ENCODE measurements around the gene VILL.

The VILL gene

GRCh38 chr3:38036286-38036685 is 45.7 kb downstream of the VILL start:
- Histone ChIP-seq H3K4me1 (ENCODE audit: control insufficient read depth in 1 of 2, insufficient read depth in 1 of 2, low read depth in 1 of 2, low read length in 1 of 2) (peaks cover 26 to 28% of the 10 kb centered on the region in 2 experiments), H3K27ac (no peak overlapping the region), H3K27me3 (peaks cover 26% of the 10 kb centered on the region), H3K9me3 (no peaks in the 10 kb centered on the region), H3K36me3 (no peaks in the 10 kb centered on the region), H3K4me3 (ENCODE audit: low read depth in 1 of 2, low read length in 1 of 2) (no peak overlapping the region)
- TF ChIP-seq CTCF (IDR thresholded peaks at IDR 0.05): no peak

GRCh38 chr3:38036906-38037305 is 46.3 kb downstream of the VILL start:
- Histone ChIP-seq H3K4me3 (ENCODE audit: low read depth in 1 of 2, low read length in 1 of 2) (no peak overlapping the region), H3K4me1 (ENCODE audit: control insufficient read depth in 1 of 2, insufficient read depth in 1 of 2, low read depth in 1 of 2, low read length in 1 of 2) (peaks cover 26 to 28% of the 10 kb centered on the region in 2 experiments), H3K36me3 (no peaks in the 10 kb centered on the region), H3K27me3 (peaks cover 19% of the 10 kb centered on the region), H3K27ac (no peak overlapping the region), H3K9me3 (no peaks in the 10 kb centered on the region)
- TF ChIP-seq CTCF (IDR thresholded peaks at IDR 0.05): no peak

- H3K27ac ChIP-seq: peak overlapping the region; percentile 89
- H3K9me3 ChIP-seq: no peaks in the 10 kb centered on the region
- H3K27me3 ChIP-seq: peaks cover 5% of the 10 kb centered on the region
- no peaks in the 10 kb centered on the region for H3K36me3 ChIP-seq
- no peak for TF ChIP-seq CTCF (IDR thresholded peaks at IDR 0.05)
- H3K4me1 ChIP-seq (ENCODE audit: control insufficient read depth in 1 of 2, insufficient read depth in 1 of 2, low read depth in 1 of 2, low read length in 1 of 2): peaks cover 26 to 28% of the 10 kb centered on the region in 2 experiments
- H3K4me3 ChIP-seq (ENCODE audit: low read depth in 1 of 2, low read length in 1 of 2): peak overlapping the region; percentile 72 to 76
Measured at GRCh38 chr3:38038447-38038911, 47.9 kb downstream of the VILL start.

GRCh38 chr3:38039101-38039898 is 48.7 kb downstream of the VILL start, which contains the start of gene DLEC1:
DLEC1 (plus strand) TSS chr3:38039208; CDS start chr3:38039226, 18 bp downstream.
- TF ChIP-seq CTCF (IDR thresholded peaks at IDR 0.05): no peak
- Histone ChIP-seq H3K27me3 (no peaks in the 10 kb centered on the region), H3K4me1 (ENCODE audit: control insufficient read depth in 1 of 2, insufficient read depth in 1 of 2, low read depth in 1 of 2, low read length in 1 of 2) (peaks cover 26 to 28% of the 10 kb centered on the region in 2 experiments), H3K9me3 (no peaks in the 10 kb centered on the region), H3K4me3 (ENCODE audit: low read depth in 1 of 2, low read length in 1 of 2) (peak within 1 kb of the TSS; percentile 72 to 76), H3K36me3 (no peaks in the 10 kb centered on the region), H3K27ac (peak within 1 kb of the TSS; percentile 89)

GRCh38 chr3:38039899-38040261 is 49.3 kb downstream of the VILL start:
- Histone ChIP-seq H3K27ac (peak overlapping the region; percentile 89), H3K36me3 (no peaks in the 10 kb centered on the region), H3K4me1 (ENCODE audit: control insufficient read depth in 1 of 2, insufficient read depth in 1 of 2, low read depth in 1 of 2, low read length in 1 of 2) (peaks cover 29% of the 10 kb centered on the region in 2 experiments), H3K9me3 (no peaks in the 10 kb centered on the region), H3K27me3 (no peaks in the 10 kb centered on the region), H3K4me3 (ENCODE audit: low read depth in 1 of 2, low read length in 1 of 2) (peak overlapping the region; percentile 72 to 76)
- peak; percentile 55 for TF ChIP-seq CTCF (IDR thresholded peaks at IDR 0.05)

All from neutrophil (primary cell).